Right lobe of liver (tissue), 4 donors: Measurements from ENCODE around the gene SLMAP.

ENCODE experiments used
- CTCF ChIP-seq, 4 donors: fragments of 200-600 bp in 3 of 4; fragments of 450-650 bp in 1 of 4; IDR thresholded peaks; one replicate each; pipeline versions ENCODE4 v1.5.1 to v1.8.0; 2016 to 2022; ENCODE audit warnings: antibody characterized with exemption in 4 of 4, mild to moderate bottlenecking in 2 of 4
- POLR2A ChIP-seq: fragments of 450-650 bp; IDR thresholded peaks from one replicate; pipeline ENCODE4 v1.6.1; 2017; ENCODE audit warnings: antibody characterized with exemption, mild to moderate bottlenecking
- donor health status: DM: no; HTN: no; CAD: no.
- donor health status: DM: no; HTN: no; CAD: no.
- donor health status: DM: no; HTN: yes; CAD: no.

GRCh38 chr3:57783186-57784088, 27.3 kb downstream of the SLMAP start:
- TF ChIP-seq CTCF (IDR thresholded peaks at IDR 0.05) (no peak), POLR2A (no peak)
